T1000 (cell line): Measurements from ENCODE around the gene HSPA4L.

Source experiments
- DNase-seq: peaks from one replicate; lab custom pipeline; 2025; ENCODE audit warnings: mixed read lengths; lab: John Stamatoyannopoulos, UW

The HSPA4L gene

GRCh38 chr4:127783955-127784770 lies 2.0 kb downstream of the HSPA4L start:
- DNase-seq = no peak

- DNase-seq = no peak
Observed at GRCh38 chr4:127788517-127788916, 6.4 kb downstream of the HSPA4L start.

- DNase-seq = no peak
Observed at GRCh38 chr4:127791391-127791790, 9.3 kb downstream of the HSPA4L start.

DNA sequence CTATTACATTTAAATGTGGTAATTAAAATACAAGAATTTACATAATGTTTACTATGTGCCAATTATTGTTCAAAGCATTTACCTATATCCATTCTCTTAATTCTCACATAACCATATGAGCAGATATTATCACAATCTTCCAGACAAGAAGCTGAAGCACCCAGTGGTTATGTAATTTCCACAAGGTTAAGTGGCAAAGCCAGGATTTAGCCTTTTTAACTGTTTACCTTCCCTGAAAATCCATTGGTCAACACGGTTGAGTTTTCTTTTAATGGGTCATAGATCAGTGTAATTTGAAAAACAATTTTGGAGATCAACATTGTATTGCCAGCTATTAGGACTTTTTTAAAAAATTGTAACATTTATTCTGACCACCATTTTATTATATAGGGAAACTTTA lies 11.4 kb downstream of the HSPA4L start:
- DNase-seq = no peak

GRCh38 chr4:127799711-127800110 lies 17.6 kb downstream of the HSPA4L start:
- DNase-seq = no peak

DNA sequence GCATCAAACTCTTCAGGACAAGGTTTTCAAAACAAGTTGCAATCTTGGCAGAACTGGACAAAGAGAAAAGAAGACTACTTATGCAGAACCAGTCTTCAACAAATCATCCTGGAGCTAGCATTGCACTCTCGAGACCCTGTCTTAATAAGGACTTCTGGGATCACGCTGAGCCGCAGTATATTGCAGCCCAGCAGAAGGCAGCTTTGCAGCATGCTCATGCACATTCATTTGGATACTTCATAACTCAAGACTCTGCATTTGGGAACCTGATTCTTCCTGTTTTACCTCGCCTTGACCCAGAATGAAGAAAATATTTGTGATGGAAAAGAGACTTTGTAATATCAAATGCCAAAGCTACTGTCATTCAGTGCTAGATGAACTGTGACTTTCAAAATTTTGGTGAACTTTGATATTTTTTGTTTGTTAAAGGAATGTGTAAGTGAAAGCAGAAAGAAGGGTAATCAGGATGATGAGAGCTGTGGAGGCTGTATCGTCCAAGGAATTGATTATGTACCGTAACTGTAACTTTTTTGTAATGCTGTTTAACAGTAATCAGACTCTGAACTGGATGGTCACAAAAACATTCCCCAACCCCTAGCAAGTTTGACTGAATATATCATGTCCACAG lies 27.2 kb downstream of the HSPA4L start:
- no peak for DNase-seq

- DNase-seq = no peak
Observed at GRCh38 chr4:127810551-127810950, 28.4 kb downstream of the HSPA4L start.

- DNase-seq = no peak
Observed at GRCh38 chr4:127822430-127822829, 40.3 kb downstream of the HSPA4L start.

DNA sequence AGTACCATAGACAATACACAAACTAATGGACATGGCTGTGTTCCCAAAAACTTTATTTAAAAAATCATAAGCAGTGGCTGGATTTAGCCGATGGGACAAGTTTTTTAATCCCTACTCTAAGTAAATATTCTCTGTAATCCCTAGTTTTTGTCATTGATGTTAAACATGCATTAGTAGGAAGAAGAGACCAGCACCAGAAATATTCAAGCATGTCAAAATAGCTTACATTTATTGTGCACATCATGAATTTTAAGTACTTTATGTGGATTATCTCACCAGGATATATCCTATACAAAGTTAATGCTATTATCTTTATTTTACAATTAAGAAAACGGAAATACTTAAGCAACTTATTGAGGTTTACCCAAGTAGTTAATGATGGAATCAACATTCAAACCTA lies 46.0 kb downstream of the HSPA4L start:
- DNase-seq = no peak

DNA sequence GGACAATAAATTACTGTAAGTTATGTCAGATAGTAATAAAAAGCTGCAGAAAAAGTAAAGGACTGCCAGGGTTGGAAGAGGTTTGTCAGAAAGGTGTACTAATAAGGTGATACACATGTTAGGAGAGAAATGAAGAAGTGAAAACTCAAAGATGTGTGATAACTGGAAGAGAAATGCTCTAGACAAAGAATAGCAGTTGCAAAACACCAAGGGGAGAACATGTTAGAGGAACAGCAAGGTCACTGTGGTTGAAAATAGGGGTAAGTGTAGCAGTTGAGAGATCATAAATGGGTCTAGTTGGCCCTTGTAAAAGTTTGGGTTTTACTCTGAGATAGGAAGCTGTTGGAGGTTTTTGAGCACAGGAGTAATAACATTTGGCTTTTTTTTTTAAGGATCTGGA lies 46.9 kb downstream of the HSPA4L start:
- no peak for DNase-seq

GRCh38 chr4:127832585-127832984 lies 50.5 kb downstream of the HSPA4L start:
- no peak for DNase-seq

- DNase-seq = no peak
Observed at GRCh38 chr4:127843704-127844600, 61.8 kb downstream of the HSPA4L start.

DNA sequence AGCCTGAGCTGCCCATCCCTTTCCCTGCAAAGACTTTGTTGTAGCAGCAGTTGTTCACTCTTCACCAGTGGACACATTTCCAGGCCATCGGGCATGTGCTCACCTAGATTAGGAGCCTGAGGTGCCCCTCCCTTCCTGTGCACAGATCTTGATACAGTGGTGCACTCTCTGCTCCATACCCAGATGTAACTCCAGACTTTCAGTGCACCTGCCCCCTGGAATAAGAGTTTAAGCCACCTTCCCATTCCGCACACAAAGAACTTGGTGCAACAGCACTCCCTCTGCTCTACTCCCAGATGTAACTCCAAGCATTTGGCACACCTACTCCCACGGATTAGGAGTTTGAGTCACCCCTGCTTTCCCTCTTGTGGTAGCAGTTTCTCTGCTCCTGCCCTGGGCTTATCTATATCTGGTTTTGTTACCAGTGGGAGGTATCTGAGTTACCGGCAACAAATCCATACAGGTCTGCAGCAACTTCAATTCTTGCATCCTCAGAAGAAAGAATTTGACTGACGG lies 62.5 kb downstream of the HSPA4L start:
- no peak for DNase-seq

- DNase-seq = no peak
Observed at GRCh38 chr4:127846061-127846460, 63.9 kb downstream of the HSPA4L start.

DNA sequence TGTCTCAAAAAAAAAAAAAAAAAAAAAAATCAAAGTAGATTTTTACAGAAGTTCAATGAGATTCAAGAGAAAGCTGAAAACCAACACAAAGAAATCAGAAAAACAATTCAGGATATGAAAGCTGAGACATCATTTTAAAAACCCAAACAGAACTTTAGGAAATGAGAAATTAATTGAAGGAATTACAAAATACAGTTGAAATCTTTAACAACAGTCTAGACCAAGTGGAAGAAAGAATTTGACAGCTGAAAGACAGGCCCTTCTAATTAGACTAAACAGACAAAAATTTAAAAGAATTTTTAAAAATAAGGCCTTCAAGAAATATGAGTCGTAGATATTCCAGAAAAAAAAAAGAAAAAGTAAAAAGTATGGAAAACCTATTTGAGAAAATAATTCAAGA lies 64.6 kb downstream of the HSPA4L start:
- no peak for DNase-seq

DNA sequence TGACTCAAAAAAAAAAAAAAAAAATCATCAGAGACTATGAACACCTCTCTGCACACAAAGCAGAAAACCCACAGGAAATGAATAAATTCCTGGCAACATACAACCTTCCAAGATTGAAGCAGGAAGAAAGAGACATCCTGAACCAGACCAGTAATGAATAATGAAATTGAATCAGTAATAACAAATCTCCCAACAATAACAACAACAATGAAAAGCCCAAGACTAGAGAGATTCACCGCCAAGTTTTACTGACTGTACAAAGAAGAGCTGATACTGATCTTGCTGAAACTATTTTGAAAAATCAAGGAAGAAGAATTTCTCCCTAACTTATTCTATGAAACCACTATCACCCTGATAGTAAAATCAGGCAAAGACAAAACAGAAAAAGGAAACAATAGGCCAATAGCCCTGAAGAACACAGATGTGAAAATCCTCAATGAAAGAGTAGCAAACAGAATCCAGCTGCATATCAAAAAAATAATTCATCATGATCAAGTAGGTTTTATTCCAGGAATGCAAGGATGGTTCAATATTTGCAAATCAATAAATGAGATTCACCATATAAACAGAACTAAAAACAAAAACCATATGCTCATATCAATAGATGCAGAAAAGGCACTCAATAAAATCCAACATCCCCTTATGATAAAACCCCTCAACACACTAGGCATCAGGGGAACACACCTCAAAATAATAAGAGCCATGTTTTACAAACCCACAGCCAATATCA lies 67.5 kb downstream of the HSPA4L start:
- no peak for DNase-seq

DNA sequence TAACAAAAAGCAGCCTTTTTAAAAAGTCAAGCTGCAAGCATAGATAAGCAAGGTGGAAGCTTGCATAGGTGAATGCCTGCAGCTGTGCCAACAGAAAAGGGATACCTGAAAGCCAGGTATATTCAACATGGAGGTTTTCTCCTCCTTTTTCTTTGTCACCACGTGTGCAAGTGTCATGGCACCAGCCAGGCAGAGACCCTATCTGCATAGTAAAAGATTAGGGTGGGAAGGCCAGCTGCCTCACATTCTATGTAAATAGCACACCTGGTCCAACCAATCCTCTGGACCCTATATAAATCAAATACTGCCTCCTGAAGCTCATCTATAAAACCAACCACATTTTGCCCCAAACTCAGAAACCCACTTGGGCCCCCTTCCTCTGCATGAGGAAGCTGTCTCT lies 70.5 kb downstream of the HSPA4L start:
- DNase-seq = no peak

GRCh38 chr4:127856196-127856812 lies 74.2 kb downstream of the HSPA4L start:
- DNase-seq = no peak

- no peak for DNase-seq
Observed at GRCh38 chr4:127856813-127857447, 74.8 kb downstream of the HSPA4L start.

GRCh38 chr4:127857641-127858040 lies 75.5 kb downstream of the HSPA4L start:
- no peak for DNase-seq

DNA sequence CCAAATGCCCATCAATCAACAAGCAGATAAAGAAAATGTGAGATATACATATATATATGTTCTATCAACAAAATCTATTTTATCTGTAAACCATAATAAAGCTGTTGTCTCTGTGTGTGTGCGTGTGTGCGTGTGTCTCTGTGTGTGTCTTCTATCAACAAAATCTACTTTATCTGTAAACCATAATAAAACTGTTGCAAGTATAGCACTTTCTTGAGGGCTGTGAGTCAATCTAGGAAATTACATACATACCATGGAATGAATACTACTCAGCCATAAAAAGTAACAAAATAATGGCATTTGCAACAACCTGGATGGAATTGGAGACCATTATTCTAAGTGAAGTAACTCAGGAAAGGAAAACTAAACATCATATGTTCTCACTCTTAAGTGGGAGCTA lies 86.1 kb downstream of the HSPA4L start:
- no peak for DNase-seq
